Colonic mucosa (tissue), 4 donors: Measurements from ENCODE around the gene OST4. TPM values are rescaled to one million over a fixed set of nuclear protein-coding genes. Genes with fewer than 3 reads are reported as not detected.
A peak's percentile ranks its signal among the peaks of the same experiment; 100 is the strongest.

Experiments
- DNase-seq: peaks from one replicate; pipeline ENCODE4 v3.0.0-alpha.2; 2020
- H3K27ac ChIP-seq: fragments of 200-600 bp; one replicate; pipeline ENCODE4 v1.8.0; 2021
- H3K27me3 ChIP-seq: fragments of 200-600 bp; one replicate; pipeline ENCODE4 v1.8.0; 2021
- H3K36me3 ChIP-seq: fragments of 200-600 bp; one replicate; pipeline ENCODE4 v1.8.0; 2021
- H3K4me1 ChIP-seq: fragments of 200-600 bp; one replicate; pipeline ENCODE4 v1.8.0; 2021; ENCODE audit warnings: mild to moderate bottlenecking
- H3K4me3 ChIP-seq: fragments of 200-600 bp; one replicate; pipeline ENCODE4 v1.8.0; 2021
- H3K9ac ChIP-seq, 2 donors: one replicate each; pipeline ENCODE4 v1.7.0; 2013; ENCODE audit warnings: control low read depth in 2 of 2, low read depth in 2 of 2, low read length in 2 of 2
- H3K9me3 ChIP-seq: fragments of 200-600 bp; one replicate; pipeline ENCODE4 v1.8.0; 2021
- CTCF ChIP-seq: fragments of 200-600 bp; IDR thresholded peaks from one replicate; pipeline ENCODE4 v1.8.0; 2022; ENCODE audit warnings: antibody characterized with exemption, mild to moderate bottlenecking
- intact Hi-C: fragments of 100-400 bp; cut with DNase I; formaldehyde crosslinking; loops from one replicate; pipeline ENCODE4 v1.14.1; 2022
- total RNA-seq, 2 donors: library from RNA; stranded (reverse); fragmentation: NEBNext Ultra II Directional in 1 of 2; extraction: Animal tissue kit (Norgen Biotek cat#: 25700) in 1 of 2; gene quantifications; one replicate each; pipeline ENCODE4 v1.2.1, GENCODE V29; 2021
- donor health status: healthy.
- donor health status: DM: no; HTN: no; CAD: no.
- donor health status: DM: no; HTN: no; CAD: no.

The OST4 gene
- total RNA-seq, 2 donors from 2014 or later: 272 to 331 TPM

GRCh38 chr2:27032495-27033252, 38.8 kb downstream of the OST4 start, which contains the start of gene TMEM214:
TSS of gene TMEM214 (plus strand) at chr2:27032965. CDS start at chr2:27033016, 51 bp downstream.
- Histone ChIP-seq H3K9me3 (no peaks in the 10 kb centered on the region), H3K36me3 (peaks cover 17% of the 10 kb centered on the region), H3K4me1 (peaks cover 13% of the 10 kb centered on the region), H3K27ac (peak within 1 kb of the TSS; percentile 59), H3K9ac (peak within 1 kb of the TSS; percentile 90 to 96), H3K4me3 (peak within 1 kb of the TSS; percentile 76), H3K27me3 (no peaks in the 10 kb centered on the region)
- DNase-seq: peak; percentile 90
- TF ChIP-seq CTCF: no peak
- intact Hi-C loops: loop anchor here (10.0 kb wide), 1 partner anchor 52 kb away; the partner anchor contains the start of gene KHK

GRCh38 chr2:27029051-27029450, 42.4 kb downstream of the OST4 start:
- no peaks in the 10 kb centered on the region for H3K36me3 ChIP-seq
- intact Hi-C loops: no loop called here
- no peak for DNase-seq
- H3K4me1 ChIP-seq: peaks cover 5% of the 10 kb centered on the region
- H3K9me3 ChIP-seq: no peaks in the 10 kb centered on the region
- no peaks in the 10 kb centered on the region for H3K27me3 ChIP-seq
- H3K27ac ChIP-seq: no peak overlapping the region
- H3K9ac ChIP-seq: no peak overlapping the region
- no peak overlapping the region for H3K4me3 ChIP-seq
- no peak for TF ChIP-seq CTCF

GRCh38 chr2:27027211-27027651, 44.2 kb downstream of the OST4 start:
- no peaks in the 10 kb centered on the region for H3K9me3 ChIP-seq
- intact Hi-C loops: no loop called here
- no peak overlapping the region for H3K9ac ChIP-seq
- no peaks in the 10 kb centered on the region for H3K4me1 ChIP-seq
- TF ChIP-seq CTCF: no peak
- no peaks in the 10 kb centered on the region for H3K36me3 ChIP-seq
- DNase-seq: no peak
- no peaks in the 10 kb centered on the region for H3K27me3 ChIP-seq
- no peak overlapping the region for H3K4me3 ChIP-seq
- H3K27ac ChIP-seq: no peak overlapping the region

- Histone ChIP-seq H3K36me3 (no peaks in the 10 kb centered on the region), H3K27ac (no peak overlapping the region), H3K9me3 (no peaks in the 10 kb centered on the region), H3K9ac (no peak overlapping the region), H3K4me1 (peaks cover 1% of the 10 kb centered on the region), H3K4me3 (no peak overlapping the region), H3K27me3 (no peaks in the 10 kb centered on the region)
- DNase-seq: no peak
- intact Hi-C loops: no loop called here
- no peak for TF ChIP-seq CTCF
Measured at GRCh38 chr2:27025861-27026851, 45.3 kb downstream of the OST4 start.

GRCh38 chr2:27025281-27025800, 46.1 kb downstream of the OST4 start:
- no peaks in the 10 kb centered on the region for H3K9me3 ChIP-seq
- no peak overlapping the region for H3K9ac ChIP-seq
- no peak for DNase-seq
- H3K36me3 ChIP-seq: no peaks in the 10 kb centered on the region
- no peaks in the 10 kb centered on the region for H3K27me3 ChIP-seq
- H3K27ac ChIP-seq: no peak overlapping the region
- no peak for TF ChIP-seq CTCF
- intact Hi-C loops: no loop called here
- no peak overlapping the region for H3K4me3 ChIP-seq
- H3K4me1 ChIP-seq: peaks cover 4% of the 10 kb centered on the region
